Astrocyte (in vitro differentiated cells and primary cell): ENCODE measurements around the gene UPP1.

ENCODE experiments used
- EZH2 ChIP-seq: IDR thresholded peaks from 2 replicates; pipeline ENCODE4 v1.6.1; 2012; ENCODE audit warnings: mild to moderate bottlenecking, low read length, inconsistent platforms; ENCODE audit not compliant: insufficient read depth
- TF ChIP-seq, protein P1 (sequence below): IDR thresholded peaks from 2 replicates; pipeline ENCODE4 v1.5.1; 2011; ENCODE audit warnings: low read depth, mild to moderate bottlenecking, inconsistent platforms, low read length, moderate library complexity; ENCODE audit not compliant: insufficient read depth

DNA sequence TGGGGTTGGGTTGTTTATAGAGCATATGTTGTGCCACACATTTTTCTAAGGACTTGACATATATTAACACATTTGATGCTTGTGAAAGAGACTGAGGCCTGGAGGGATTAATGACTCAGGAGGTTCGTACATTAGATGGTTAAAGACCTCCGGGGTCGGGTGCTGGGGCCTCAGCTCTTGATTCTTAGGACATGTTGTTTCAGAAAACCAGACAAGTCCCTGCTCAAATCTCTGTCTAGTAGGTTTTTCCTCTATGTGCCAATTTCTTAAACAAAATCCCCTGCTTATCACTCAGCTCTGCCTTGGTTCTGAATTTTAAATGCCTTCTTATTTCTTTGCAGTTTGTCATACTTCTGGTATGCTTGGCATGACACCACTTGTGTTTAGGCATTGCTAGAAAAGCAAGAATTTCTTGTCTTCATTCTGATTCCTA lies 5.8 kb downstream of the UPP1 start:
- TF ChIP-seq, protein P1, sequence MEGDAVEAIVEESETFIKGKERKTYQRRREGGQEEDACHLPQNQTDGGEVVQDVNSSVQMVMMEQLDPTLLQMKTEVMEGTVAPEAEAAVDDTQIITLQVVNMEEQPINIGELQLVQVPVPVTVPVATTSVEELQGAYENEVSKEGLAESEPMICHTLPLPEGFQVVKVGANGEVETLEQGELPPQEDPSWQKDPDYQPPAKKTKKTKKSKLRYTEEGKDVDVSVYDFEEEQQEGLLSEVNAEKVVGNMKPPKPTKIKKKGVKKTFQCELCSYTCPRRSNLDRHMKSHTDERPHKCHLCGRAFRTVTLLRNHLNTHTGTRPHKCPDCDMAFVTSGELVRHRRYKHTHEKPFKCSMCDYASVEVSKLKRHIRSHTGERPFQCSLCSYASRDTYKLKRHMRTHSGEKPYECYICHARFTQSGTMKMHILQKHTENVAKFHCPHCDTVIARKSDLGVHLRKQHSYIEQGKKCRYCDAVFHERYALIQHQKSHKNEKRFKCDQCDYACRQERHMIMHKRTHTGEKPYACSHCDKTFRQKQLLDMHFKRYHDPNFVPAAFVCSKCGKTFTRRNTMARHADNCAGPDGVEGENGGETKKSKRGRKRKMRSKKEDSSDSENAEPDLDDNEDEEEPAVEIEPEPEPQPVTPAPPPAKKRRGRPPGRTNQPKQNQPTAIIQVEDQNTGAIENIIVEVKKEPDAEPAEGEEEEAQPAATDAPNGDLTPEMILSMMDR: no peak
- no peak for TF ChIP-seq EZH2
